Measurements from ENCODE around the gene IL19.

- TF ChIP-seq CTCF (IDR thresholded peaks at IDR 0.05; ENCODE audit: insufficient read depth, low read length) (no peak), REST (IDR thresholded peaks at IDR 0.05; ENCODE audit: insufficient replicate concordance, low read depth) (no peak), SPI1 (IDR thresholded peaks at IDR 0.05; ENCODE audit: borderline replicate concordance, low read depth) (no peak), GABPA (IDR thresholded peaks at IDR 0.05; ENCODE audit: low read depth) (no peak), POLR2AphosphoS5 (IDR thresholded peaks at IDR 0.05; ENCODE audit: low read depth) (no peak)
Observed at GRCh38 chr1:206875752-206876377, 105.3 kb downstream of the IL19 start.
